ENCODE measurements around the gene DDA1.

DDA1 gene

DNA sequence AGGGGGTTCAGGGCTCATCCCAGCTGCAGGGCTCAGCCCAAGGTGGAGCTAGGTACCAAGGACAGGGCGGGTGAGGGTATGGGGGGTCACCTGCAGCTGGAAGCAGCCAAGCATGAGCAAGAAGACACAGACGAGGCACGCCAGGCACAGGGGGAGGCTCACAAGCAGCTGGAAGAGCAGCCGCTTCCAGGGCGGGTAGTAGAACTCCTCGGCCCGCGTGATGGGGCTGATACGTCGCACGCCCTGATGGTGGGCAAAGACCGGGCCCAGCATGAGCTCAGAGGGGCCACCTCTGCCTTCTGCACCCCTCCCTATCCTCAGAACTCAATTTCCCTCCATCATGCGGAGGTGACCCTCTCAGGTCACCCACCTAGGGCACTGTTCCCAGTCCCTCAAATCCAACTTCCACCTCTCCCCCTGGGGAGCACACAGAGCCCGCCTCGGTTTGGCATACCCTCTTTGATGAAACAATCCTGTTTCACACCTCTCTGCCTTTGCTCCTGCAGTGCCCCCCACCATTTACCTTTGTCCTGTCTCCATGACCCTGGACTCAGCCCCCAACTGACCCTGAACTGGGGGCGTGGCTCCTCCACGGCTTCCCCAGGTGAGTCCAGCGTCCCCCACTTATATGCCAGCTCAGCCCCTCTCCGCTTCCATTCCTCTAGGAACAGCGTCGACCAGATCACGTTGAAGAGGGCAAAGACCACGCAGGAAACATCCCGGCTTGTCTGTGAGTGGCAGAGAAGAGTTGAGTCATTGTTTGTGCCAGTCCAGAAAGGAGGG is 21.1 kb downstream of the DDA1 start:
- DNase-seq = no peak

DNA sequence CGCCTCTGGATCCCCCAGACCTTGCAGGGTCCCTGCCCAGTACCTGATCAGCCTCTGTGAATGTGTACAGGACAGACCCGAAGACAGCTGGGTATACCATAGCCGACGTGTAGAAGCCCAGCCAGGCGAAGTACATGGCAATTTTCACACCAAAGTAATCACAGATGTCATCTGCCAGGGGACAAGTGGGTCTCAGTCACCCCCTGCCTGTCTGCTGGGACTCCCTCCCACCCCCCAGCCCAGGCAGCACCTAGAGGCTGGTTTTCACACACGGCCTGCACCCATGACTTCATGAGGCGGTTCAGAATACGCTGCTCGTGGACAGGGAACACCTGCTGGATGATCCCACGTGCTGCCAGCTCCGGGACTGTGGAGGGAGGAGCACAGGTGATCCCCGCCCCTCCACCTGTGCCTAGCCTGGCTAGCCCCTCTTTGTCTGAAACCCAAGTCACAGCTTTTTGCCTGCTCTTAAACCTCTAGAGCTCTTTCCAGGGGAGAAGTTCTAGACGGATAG is 21.7 kb downstream of the DDA1 start:
- no peak for DNase-seq

DNA sequence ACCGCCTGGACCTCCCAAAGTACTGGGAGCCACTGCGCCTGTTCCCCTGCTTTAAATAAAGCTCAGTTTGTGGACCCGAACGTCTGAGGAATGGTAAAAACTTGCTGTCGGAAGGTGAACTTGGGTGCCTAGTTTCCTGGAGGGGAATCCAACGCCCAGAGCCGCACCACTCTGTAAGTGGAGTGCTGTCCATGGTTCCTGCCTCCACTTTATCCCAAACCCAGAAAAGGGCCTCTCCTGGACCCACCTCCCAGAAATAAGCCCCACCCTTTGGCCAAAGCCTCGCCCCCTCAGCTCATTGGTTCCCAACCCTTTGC is 23.0 kb downstream of the DDA1 start:
- no peak for DNase-seq

DNA sequence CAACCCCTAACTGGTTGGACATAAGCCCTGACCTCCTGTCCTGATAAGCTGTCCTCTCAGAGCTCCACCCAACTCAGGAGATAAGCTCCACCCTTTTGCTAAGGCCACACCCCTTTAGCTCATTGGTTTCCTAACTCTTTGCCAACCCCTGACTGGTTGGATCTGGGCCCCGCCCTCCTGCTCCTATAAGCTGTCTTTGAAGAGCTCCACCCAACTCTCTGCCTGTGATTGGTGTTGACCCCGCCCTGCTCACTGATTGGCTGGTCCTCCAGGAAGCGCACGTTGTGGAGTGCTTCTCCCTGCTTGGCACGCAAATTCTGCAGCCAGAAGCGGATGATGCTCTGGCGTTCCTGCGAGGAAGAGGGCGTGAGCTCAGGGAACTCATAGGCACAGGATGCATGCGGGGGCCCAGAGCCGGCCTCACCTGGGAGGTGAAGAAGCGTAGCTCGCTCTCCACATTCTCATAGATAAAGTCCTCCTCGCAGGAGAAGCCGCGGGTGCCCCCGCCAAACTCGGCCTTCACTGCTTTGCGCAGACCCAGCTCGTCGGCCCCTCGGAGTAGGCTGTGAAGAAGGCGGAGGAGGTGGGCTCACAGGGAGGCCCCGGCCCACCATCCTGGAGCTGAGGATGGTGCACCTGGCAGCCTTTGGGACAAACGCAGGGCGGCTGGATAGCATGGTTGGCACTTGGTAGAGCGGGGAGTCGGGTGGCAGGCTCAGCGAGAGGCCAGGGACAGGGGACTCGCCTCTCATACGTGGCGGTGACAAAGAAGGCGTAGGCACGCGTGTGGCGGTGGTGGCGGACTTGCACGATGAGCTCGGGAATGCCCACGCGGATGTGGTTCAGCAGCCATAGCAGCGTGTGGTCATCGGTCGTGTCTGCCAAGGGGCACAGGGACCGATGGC is 23.6 kb downstream of the DDA1 start:
- DNase-seq = peak; percentile 36

DNA sequence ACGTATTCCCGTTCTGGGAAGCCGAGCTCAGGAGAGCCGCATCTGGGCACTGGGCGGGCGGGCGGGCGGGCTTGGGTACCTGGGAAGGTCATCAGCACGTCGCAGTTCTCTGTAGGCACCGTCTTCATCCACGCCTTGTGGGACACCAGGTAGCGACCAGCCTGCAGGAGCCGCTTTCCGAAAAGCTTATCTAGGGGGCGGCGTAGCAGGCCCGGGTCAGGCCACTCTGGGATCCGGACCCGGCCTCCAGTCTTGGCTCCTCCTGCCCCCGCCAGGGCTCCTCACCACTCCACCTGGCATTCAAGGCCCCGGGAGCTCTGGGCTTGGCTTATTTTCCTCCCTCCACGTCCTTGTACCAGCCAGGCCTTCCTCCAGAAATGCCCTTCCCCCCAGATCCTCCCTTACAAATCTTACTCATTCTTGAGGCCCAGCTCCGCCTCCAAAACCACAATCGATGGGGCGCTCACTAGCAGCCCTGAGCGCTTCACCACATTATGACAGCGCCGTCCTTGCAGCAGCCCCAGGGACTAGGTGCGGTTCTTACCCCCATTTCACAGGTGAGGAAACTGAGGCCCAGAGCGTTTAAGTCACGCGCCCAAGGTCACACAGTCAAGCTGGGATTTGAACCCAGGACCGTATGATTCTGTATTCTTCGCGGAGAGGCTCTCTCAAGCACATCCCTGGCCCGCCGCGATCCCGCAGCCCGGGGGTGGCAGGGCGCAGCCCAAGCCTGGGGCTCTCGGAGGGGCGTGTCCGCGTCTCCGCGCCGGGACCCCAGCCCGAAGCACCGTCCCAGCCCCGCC is 24.4 kb downstream of the DDA1 start:
- peak; percentile 86 for DNase-seq

DNA sequence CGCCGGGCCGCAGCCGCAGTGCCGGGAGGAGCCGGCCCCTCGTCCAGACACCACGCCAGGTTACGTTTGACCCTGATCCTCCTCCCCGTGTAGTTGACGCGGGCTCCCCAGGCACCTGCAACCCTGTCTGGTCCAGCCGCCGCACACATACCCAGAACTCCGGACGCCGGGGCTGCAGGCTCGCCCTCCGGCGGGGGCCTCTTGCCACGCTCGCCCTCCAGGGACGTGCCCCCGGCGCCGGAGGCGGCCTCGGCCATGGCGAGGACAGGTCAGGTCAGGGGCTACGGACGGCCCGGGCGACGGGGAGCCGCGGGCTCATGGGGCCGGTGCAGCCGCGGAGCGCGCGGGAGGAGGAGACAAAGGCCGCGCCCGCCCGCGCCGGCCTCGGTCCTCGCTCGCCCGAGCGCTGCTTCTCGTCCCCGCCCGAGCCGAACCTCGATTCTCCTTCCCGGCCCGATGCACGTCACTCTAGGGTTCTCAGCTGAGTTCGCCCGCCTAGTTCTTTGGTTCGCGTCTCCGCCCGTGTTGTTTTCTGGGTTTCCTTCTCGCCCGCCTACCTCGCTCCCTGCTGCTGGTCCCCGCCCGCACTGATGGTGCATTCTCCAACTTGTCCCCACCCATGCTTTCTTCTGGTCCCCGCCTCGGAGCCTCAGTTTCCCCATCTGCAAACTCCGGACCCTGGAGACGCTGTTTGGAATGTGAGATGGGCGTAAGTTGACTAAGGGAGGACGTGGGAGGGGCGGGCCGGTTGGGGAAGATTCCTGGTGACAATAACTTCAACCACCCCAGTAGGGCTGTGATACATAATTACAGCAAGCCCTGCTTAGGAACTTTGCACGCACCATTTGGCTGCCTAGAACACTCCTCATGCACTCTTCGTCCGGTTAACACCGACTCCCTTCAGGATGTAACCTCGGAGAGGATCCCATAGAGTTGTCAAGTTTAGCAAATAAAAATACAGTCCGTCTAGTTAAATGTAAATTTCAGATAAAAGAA is 25.3 kb downstream of the DDA1 start, which contains the start of gene ANO8:
Gene ANO8, minus strand, starts transcription at position 442 of the 996 bp plus-strand sequence. Its CDS starts 185 bp downstream, at position 257.
- DNase-seq = peak; percentile 99

DNA sequence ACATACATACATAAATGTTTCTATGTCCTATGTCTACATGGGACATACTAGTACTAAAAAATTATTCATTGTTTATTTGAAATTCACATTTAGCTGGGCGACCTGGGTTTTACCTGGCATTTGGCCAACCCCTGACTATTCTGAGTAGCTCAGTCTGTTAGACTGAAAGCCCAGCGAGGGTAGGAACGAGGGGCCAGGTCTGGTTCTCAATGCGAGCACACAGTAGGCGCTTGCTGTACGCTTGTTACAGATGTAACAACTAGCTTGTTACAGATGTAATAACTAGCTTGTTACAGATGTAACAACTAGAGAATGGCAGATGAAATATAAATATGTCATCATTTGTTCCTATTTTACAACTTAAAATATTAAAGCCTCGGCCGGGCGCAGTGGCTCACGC is 26.2 kb downstream of the DDA1 start:
- no peak for DNase-seq

DNA sequence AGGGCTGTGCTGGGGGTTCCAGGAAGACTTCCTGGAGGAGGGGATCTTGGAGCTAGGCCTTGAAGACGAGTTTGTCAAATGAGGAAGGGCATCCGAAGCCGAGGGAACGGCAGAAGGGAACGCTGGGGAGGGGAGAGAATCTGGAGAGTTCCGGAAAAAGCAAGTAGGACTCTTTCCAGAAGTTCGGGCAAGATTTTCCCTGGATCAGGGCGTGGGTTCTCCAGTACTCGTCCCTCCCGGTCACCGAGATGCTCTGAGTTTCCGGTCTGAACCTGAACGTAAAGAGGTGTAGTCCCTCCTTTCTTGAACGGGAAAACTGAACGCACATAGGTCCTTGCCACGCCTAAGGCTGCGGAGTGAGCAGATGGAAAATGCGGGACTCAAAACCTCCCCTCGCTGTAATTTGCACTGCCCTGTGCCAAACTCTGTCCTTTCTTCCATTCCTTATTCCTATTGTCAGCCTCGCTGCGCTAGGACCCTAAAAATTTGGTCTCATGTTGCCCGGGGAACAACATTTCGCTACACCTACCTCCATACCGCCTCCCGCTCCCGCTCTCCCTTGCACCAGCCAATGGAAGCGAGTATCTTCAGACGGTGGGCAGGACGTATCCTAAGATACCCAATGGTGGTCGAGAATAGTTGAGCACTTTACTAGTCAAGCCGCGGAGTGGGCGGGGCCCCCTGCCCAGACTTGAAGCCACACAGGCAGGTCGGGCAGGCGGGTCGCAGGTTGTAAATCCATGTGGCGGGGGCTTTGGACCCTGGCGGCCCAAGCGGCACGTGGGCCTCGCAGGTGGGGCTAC is 27.7 kb downstream of the DDA1 start, which contains the start of gene GTPBP3:
Gene GTPBP3, plus strand, starts transcription at position 682 of the 803 bp plus-strand sequence. Its CDS starts 59 bp downstream, at position 741.
- DNase-seq = peak; percentile 98

DNA sequence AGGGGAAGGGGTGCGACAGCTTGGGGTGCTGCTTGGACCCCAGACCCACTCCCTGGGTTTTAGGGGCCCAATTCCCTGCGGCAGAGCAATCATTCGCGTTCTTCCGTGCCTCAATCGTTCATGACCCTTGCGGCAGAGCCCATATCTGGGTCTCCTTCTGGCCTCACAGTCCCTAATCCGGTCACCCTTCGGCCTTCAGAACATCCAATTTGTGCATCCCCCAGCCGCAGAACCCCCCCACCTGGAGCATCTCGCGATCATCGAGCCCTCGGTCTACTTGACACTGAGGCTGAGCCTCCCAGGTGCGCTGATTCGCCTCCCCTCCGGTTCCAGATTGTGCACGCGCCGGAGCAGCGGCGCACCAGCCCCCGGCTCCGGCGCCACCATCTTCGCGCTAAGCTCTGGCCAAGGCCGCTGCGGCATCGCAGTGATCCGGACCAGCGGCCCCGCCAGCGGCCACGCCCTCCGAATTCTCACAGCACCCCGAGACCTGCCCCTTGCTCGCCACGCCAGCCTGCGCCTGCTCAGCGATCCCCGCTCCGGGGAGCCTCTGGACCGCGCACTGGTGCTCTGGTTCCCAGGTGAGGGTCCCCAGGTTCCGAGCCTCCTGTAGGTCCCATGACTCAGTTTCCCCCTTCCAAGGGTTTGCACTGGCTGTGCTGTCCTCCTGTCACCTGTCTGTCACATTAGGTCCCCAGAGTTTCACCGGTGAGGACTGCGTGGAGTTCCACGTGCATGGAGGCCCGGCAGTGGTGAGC is 28.5 kb downstream of the DDA1 start:
- no peak for DNase-seq

DNA sequence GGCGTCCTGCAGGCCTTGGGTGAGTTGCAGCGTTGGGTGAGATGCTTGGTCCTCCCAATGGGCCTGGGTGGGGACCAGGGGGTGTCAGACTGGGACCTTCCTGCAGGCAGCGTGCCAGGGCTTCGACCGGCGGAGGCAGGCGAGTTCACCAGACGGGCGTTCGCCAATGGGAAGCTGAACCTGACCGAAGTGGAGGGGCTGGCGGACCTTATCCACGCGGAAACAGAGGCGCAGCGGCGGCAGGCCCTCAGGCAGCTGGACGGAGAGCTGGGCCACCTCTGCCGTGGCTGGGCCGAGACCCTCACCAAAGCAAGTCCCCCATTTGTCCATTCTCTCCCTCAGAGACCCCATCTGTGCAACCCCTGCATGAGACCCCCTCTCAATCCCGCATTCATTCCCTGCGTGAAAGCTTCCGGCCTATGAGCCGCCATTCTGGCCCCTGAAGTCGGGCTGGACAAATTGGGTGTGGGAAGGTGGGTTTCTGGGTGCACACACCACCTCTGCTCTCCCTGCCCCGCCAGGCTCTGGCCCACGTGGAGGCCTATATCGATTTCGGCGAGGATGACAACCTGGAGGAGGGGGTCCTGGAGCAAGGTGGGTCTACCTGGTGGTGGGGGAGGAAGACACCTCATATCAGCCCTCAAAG is 29.2 kb downstream of the DDA1 start:
- DNase-seq = no peak

DNA sequence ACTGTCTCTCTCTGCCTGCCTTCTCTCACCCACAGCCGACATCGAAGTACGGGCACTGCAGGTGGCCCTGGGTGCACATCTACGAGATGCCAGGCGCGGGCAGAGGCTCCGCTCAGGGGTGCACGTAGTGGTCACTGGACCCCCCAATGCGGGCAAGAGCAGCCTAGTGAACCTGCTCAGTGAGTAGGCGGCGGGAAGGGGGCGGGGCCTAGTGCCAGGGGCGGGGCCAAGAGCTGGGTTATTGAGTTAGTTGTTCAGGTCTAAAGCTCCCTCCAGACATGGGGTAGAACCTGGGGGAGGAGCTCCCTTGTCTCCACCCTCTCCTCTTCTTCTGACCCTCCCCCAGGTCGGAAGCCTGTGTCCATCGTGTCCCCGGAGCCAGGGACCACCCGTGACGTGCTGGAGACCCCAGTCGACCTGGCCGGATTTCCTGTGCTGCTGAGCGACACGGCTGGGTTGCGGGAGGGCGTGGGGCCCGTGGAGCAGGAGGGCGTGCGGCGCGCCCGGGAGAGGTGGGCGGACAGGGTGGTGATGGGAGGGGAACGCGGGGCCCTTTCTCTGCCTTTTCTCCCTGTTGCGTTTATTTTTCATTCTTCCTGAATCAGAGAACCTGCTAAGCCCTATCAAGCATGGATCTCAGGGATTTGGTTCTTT is 29.9 kb downstream of the DDA1 start:
- DNase-seq = no peak

DNA sequence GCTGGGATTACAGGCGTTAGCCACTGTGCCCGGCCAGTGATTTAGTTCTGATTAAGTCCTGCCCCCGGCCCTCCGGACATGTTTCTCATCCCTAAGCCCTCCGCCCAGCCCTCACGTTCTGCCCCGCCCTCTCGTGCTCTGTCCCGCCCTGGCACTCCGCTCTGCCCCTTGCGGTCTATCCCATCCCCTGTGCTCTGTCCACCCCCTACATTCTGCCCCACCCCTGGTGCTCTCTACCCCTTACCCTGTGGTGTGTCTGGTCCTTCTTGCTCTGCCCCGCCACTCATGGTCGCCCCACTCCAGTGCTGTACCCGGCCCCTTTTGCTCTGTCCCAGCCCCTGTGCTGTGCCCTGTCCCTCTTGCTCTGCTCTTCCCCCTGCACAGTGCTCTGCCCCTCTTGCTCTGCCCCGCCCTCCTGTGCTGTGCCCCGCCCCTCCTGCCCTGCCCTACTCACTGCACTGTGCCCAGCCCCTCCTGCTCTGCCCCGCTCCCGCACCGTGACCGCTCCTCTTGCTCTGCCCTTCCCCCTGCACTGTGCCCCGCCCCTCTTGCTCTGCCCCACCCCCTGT is 31.0 kb downstream of the DDA1 start:
- DNase-seq = no peak

DNA sequence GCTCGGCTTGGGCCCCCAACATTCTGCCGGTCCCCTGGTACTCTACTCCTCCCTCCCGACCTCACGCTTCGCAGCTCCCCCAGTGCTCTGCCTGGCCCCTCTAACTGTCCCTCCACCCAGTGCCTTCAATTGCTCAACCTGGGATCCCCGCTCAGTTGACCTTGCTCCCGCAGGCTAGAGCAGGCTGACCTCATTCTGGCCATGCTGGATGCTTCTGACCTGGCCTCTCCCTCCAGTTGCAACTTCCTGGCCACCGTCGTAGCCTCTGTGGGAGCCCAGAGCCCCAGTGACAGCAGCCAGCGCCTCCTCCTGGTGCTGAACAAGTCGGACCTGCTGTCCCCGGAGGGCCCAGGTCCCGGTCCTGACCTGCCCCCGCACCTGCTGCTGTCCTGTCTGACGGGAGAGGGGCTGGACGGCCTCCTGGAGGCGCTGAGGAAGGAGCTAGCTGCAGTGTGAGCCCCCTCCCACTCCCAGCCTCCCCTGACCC is 31.6 kb downstream of the DDA1 start:
- DNase-seq = no peak

DNA sequence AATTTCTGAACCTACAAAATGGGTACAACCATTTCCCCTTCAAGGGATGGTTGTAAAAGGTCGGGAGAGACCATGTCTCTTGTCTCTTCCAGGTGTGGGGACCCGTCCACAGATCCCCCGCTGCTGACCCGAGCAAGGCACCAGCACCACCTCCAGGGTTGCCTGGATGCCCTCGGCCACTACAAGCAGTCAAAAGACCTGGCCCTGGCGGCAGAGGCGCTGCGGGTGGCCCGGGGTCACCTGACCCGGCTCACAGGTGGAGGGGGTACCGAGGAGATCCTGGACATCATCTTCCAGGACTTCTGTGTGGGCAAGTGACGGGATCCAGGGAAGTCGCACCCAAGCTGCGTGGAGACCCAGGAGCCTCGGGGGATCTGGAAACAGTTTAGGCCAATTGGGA is 32.0 kb downstream of the DDA1 start:
- DNase-seq = no peak

DNA sequence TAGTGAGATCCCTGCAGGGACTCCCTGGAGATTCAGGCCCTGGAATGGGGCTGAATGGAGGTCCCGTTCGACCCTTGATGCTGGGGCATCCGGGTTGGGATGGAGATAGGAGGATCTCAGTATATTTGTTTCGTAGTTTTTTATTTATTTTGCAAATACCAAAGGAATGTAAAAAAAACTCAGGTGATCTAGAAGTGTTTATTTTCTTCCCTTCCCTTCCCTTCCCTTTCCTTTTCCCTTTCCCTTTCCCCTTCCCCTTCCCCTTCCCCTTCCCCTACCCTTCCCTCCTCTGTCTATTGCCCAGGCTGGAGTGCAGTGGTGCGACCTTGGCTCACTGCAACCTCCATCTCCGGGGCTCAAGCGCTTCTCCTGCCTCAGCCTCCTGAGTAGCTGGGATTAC is 32.5 kb downstream of the DDA1 start:
- no peak for DNase-seq

DNA sequence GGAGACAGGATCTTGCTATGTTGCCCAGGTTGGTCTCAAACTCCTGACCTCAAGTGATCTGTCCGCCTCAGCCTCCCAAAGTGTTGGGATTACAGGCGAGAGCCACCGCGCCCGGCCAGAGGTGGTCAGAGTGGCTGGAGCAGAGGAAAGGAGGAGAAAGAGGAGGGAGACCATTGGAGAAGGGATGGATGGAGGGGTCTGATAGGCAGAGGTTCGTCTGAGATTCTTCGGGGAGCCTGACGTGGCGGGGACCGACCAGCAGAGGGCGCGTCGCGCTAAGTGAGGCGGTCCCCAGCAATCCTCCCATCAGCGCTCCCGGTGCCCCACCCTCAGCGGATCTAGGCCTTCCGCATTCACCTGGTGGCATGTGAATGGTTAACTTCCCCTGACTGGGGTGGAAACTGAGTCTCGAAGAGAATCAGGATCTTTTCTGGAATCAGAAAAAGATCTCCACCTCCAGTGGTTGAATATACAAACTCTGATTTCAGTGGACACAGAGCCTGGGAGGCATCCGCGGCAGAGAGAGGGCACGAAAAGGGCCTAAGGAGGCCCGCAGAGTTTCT is 36.8 kb downstream of the DDA1 start:
- DNase-seq = peak; percentile 45

DNA sequence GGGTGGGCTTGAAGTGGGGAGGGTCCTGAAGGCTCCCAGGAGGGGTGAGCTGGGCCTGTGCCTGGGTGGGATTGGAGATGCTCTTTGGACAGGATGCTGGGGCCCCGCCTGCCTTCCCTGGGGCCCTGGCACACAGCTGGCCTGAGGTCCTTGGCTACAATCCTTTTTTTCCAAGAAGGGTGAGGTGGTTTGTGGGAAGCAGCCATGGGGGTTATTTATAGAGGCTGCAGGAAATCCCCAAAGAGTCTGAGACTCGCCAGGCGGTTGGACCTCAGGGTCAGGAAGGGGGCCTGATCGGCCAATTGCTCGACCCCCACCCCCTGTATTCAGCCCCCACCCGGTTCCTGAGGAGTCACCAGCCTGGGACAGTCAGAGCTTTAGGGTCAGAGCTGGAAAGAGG is 38.0 kb downstream of the DDA1 start:
- DNase-seq = no peak

DNA sequence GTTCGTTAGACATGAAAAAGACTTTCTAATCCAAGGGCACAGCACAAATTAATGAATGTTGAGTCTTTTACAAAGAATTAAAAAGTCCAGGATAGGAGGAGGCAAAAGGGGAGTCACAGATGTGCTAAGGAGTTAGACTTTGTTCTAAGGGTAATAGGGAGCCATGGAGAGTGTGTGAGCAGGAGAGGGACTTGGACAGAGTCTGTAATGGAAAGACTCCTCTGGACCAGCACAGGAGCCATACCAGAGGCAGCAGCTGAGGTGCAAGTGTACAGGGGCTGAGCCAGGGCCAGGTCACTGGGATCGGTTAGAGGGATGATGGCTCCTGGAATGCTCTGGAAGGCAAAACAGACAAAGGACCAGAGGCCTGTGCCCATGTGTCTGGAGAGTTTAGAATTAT is 38.5 kb downstream of the DDA1 start:
- DNase-seq = no peak

All from fibroblast of skin of abdomen (primary cell).